HG03060 (cell line): ENCODE results near the gene YIPF3.
"Not testable (repeated sequence)": the region's sequence is repeated elsewhere in the genome, so short reads cannot be mapped to it uniquely, and the experiment has no call there.

ENCODE experiments used
- ATAC-seq: cut with Tn5 transposase; IDR thresholded peaks from one replicate; pipeline ENCODE4 v1.9.1; 2021; ENCODE audit warnings: low read depth, moderate number of reproducible peaks; ENCODE audit not compliant: unreplicated experiment

The YIPF3 gene

GRCh38 chr6:43516697-43517504 lies at the start of gene YIPF3, which contains the start of gene POLR1C:
Gene YIPF3, minus strand, starts transcription at chr6:43516926. Its CDS starts 119 bp downstream, at chr6:43516807.
Gene POLR1C, plus strand, starts transcription at chr6:43517089. Its CDS starts 21 bp downstream, at chr6:43517110.
- ATAC-seq: no peak

GRCh38 chr6:43559328-43559727 lies 42.6 kb upstream of the YIPF3 start:
- ATAC-seq: no peak

DNA sequence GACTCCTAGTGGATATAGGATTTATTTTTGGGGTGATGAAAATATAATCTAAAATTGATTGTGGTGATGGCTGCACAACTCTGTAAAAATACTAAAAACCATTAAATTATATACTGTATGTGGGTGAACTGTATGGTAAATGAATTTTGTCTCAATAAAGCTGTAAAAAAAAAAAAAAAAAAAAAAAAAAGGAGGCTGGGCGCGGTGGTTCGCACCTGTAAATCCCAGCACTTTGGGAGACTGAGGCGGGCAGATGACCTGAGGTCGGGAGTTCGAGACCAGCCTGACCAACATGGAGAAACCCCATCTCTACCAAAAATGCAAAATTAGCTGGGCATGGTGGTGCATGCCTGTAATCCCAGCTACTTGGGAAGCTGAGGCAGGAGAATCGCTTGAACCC lies 40.9 kb upstream of the YIPF3 start:
- ATAC-seq: not testable (repeated sequence)

GRCh38 chr6:43547222-43547621 lies 30.5 kb upstream of the YIPF3 start:
- ATAC-seq: no peak

DNA sequence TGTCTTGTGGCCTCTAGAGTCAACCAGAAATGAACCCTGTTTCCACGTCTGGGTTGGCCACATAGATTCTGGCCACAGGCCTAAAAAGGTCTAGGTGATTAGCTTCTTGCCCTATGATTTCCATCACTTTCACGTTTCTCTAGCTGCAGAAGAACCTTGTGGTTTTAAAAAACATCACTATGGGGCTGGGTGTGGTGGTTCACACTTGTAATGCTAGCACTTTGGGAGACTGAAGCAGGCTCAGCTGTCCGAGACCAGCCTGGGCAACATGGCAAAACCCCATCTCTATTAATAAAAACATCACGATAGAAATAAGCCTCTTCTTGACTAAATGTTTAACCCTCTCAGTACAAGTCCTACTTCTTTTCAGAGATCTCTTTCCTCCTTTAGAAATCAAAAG lies 27.7 kb upstream of the YIPF3 start:
- ATAC-seq: no peak

- ATAC-seq: no peak
These were observed 25.2 kb upstream of the YIPF3 start for GRCh38 chr6:43541774-43542471.

GRCh38 chr6:43540507-43540906 lies 23.8 kb upstream of the YIPF3 start:
- no peak for ATAC-seq

GRCh38 chr6:43539409-43539808 lies 22.7 kb upstream of the YIPF3 start:
- not testable (repeated sequence) for ATAC-seq

- ATAC-seq: not testable (repeated sequence)
These were observed 22.3 kb upstream of the YIPF3 start for GRCh38 chr6:43538986-43539385.

DNA sequence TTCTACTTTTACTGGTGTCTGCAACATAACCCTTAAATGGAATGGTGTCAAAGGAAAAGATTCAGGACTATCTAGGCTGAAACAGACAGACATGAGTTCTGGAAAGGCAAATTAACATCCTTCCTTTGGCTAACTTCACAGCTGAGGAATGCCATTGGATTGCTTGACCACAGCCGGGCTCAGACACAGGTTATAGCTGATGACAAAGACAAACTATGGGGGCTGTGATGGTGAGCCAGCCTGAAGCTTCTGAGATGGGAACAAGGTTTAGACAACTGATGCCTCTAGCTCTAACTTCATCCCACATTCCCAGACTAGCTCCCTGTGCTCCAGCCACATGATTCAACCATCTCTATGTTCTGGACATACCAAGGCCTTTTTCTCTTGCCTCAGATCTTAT lies 15.5 kb upstream of the YIPF3 start:
- ATAC-seq: no peak

DNA sequence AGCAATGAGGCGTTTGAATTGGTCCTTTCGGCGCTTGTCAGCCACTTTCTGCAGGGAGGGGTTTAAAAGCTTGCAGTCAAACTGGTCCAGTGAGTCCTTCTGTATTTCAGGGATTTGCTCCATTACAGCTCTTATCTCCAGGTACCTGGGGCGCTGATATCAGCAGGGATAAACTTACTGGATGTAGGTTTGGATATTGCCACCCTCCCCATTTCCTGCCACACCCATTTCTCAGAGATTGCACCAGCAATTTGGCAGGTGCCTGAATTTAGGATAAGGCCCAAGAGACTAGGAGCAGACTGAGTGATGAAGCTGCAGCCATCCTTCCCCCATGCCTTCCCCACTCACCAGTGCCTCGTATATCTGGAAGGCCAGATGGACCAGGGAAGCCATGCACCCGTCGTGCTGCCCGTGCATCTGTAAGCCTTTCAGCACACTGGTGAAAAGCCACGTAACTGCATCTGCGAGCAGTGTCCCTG lies 7.8 kb upstream of the YIPF3 start:
- ATAC-seq: no peak

GRCh38 chr6:43523284-43523683 lies 6.6 kb upstream of the YIPF3 start:
- ATAC-seq: no peak

GRCh38 chr6:43522547-43523261 lies 6.0 kb upstream of the YIPF3 start:
- no peak for ATAC-seq

- ATAC-seq: no peak
These were observed 5.1 kb upstream of the YIPF3 start for GRCh38 chr6:43521836-43522235.

DNA sequence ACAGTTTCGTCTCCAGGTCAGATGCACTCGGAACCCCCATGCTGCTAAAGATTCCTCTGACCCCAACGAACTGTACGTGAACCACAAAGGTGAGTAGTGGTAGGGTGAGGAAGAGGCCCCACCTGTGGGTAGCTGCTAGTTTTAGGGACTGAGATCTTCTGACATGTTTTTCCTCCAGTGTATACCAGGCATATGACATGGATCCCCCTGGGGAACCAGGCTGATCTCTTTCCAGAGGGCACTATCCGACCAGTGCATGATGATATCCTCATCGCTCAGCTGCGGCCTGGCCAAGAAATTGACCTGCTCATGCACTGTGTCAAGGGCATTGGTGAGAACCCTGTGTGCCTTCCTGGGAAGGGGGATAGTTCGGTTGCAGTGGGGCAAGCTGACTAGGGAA lies 3.4 kb upstream of the YIPF3 start:
- ATAC-seq: no peak

- ATAC-seq: no peak
These were observed 1.0 kb upstream of the YIPF3 start for GRCh38 chr6:43517505-43518357.

- ATAC-seq: no peak
These were observed 394 bp downstream of the YIPF3 start for GRCh38 chr6:43516367-43516696.

DNA sequence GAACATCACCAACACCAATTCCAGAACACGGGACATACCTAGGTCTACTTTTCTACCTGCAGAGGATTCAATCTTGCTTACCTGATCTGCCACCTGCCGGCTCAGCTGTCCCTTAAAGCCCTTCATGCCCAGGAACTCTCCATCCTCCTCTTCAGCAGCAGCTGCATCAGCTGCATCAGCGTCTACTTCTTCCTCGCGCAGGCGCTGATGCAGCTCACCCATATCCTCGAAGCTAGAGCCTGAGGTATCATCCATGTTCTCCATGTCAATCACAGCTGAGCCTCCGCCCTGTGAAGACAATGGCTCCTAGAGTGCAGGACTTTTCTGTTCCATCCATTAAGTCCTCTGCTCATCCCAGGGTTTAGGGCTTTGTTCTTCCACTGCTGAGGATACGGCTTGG lies 918 bp downstream of the YIPF3 start:
- no peak for ATAC-seq

GRCh38 chr6:43511824-43512415 lies 4.8 kb downstream of the YIPF3 start:
- no peak for ATAC-seq

GRCh38 chr6:43510827-43511163 lies 5.9 kb downstream of the YIPF3 start:
- ATAC-seq: no peak
